GM04504 (cell line): Measurements from ENCODE around the gene GM2A.
"Not testable (repeated sequence)": the region's sequence is repeated elsewhere in the genome, so short reads cannot be mapped to it uniquely, and the experiment has no call there.

Source experiments
- DNase-seq: peaks from one replicate; pipeline ENCODE4 v3.0.0-alpha.2; 2012; ENCODE audit warnings: low read depth

Gene GM2A

DNA sequence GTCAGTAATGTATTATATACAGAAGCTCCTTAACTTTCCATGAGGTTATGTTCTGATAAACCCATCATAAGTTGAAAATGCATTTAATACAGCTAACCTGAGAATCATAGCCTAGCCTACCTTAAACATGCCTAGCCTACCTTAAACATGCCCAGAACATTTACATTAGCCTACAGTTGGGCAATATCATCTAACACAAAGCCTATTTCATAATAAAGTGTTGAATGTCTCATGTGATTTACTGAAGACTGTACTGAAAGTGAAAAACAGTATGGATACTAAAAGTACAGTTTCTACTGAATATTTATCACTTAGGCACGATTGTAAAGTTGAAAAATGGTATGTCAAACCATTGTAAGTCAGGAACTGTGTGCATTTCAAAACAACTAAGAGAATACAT lies 1.6 kb downstream of the GM2A start:
- no peak for DNase-seq

DNA sequence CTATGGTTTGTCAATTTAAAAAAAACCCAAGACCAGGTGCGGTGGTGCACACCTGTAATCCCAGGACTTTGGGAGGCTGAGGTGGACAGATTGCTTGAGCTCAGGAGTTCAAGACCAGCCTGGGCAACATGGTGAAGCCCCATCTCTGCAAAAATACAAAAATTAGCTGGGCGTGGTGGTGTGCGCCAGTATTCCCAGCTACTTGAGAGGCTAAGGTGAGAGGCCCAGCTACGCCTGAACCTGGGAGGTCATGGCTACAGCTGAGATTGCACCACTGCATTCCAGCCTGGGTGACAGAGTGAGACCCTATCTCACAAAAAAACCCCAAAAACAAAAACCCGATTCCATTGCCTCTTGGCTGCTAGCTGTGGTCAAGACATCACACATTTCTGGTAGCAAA lies 2.0 kb downstream of the GM2A start:
- not testable (repeated sequence) for DNase-seq

DNA sequence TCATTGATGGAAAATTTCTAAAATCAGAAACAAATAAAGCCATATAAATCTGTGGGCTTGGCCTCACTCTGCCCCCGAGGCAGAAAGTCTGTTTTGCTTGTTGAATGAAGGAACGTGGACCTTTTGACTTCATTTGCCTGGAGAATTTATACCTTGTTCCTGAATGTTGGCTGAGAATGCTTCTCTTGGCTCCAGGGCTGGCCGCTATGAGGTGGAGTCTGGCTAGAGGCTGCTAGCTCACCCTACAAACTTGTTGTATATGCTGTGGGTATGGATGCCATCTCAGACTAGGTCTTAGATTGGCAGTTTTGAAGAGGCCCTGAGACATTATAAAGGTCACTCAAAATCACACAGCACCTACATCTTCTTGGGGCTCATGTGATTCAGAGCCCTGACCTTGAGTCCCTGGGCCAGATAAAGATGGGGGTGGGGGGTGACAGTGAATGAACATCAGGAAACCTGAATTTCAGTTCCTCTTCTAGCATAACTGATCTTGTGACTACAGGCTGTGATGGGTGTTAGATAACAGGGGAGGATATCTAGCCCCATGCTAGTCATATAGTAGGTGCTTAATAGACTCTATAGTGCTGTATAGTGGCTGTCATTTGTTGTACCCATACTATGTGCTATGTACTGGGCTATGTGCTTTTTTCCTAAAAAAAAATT lies 2.8 kb downstream of the GM2A start:
- no peak for DNase-seq

DNA sequence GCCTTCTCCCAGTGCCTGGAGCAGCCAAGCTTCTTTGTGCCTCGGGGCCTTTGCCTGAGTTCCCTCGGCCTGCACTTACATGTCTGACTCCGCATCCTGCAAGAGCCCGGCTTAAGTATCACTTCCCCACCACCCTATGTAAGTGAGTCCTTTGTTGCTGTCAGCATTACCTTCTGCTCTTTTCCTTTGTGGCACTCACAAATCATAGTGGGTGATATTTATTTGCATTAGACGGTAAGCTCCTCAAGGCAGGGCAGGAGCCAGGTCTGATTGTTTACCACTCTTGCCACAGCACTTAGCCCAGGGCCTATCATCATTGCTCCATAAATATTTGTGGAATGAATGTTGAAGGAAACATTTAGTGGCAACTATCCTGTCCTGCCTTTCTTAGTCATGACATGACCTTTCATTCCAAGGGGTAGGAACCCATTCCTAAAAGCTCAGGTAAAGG lies 4.8 kb downstream of the GM2A start:
- no peak for DNase-seq

DNA sequence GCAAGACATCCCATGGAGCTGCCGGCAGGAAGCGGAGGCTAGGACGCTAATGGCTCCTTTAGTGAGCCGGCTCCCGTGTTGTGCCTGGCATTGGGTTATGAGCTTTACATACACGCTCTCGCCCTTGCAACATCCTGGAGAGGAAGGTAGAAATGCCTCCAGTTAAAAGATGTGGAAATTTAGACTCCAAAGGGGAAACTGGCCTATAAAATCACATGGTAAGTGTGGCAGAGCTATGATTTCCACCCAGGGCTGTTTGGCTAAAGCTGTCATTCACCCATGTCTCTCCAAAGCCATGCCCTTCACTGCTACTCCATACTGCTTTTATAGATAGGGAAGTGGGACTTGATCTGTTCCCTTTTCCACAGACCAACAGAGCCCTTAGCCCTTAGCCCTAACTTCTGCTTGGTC lies 5.2 kb downstream of the GM2A start:
- no peak for DNase-seq

DNA sequence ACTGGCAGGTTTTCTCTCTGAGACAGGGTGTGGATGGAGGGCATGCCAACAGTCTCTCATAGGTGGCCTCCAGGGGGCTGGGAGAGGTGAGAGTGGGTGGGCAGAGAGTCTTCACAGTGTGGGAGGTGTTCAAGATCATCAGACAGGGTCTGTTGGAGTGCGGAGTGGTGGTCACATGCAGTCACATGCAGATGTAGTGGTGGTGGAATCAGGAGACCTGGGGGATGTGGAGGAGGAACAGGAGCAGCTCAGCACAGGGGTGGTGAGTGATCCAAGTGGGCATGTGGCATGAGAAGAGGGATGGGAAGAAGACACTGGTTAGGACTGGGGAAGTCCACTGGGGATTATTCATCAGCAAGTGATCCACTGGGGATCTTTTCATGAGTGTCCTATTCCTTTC lies 5.8 kb downstream of the GM2A start:
- no peak for DNase-seq

DNA sequence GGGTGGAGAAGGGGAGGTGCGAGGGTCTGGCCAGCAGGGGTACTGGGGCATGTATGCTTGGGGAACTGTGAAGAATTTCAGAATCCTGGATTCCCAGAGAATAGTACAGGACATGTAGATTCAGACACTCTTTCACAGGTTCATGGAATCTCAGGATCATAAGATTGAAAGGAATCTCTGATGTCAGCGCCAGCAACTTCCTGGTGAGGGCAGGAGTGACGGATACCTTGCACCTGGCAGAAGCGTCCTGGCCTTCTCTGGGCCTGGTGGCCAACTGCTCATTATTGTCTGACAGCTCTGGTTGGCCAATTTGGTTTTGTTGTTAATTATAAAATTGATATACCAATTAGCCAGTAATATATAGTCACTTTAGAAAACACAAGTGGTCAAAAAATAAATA lies 6.9 kb downstream of the GM2A start:
- DNase-seq = no peak

DNA sequence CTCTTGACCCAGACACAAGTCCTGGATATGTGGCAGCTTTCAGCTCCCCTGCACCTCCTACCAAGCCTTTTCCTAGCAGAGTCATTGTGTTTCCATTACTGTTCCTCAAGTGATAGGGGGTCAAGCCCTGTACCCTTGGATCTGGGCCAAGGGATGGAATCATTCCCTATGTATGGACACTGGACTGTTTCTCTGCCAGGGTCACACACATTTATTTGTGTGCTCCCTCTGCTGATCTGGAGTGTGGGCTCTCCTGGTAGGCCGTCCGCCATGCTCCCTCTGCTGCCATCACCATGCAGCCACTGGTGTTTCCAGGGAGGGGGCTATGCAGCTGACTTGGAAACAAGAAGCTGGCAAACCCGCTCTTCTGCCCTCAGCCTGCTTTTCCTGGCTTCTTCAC lies 9.5 kb downstream of the GM2A start:
- DNase-seq = no peak

DNA sequence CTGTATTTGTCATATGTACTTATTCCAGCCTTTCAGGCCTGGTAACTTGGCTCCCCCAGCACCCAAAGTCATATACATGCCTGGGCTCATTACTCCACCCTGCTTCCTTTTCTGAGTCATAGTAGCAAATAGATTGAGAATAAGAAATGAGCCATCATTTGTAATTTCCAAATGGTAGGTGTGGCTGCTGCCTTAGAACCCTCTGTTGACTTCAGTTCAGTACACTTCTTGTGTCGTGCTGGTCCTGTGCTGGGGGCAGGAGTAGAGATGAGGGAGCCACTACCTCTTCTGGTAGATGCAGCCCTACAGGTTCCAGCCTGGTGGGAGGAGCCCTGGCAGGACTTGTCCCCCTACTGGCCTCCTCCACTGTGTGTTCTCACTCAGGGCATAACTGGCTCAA lies 11.1 kb downstream of the GM2A start:
- DNase-seq = peak; percentile 28

DNA sequence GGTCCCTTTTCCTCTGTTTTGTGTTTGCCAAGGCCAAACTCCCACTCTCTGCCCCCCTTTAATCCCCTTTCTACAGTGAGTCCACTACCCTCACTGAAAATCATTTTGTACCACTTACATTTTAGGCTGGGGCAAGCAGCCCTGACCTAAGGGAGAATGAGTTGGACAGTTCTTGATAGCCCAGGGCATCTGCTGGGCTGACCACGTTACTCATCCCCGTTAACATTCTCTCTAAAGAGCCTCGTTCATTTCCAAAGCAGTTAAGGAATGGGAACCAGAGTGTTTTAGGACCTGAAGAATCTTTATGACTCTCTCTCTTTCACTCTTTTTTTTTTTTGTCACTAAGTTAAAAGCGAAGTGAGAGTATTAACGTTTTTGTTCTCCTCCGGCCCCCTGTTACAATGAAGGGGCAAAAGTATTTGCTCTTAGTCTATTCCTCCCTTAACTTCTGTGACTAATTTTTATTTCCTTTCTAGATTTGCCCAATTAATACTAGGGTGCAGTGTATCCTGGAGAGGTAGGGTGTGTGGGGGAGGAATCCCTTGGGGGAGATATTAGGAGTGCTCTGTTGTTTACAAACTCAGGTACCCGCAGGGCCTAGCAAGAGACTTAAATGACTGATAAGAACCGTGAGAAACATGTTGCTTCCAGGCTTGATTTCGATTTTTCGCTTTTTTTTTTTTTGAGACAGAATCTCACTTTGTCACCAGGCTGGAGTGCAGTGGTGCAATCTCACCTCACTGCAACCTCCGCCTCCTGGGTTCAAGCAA lies 14.7 kb downstream of the GM2A start:
- no peak for DNase-seq

DNA sequence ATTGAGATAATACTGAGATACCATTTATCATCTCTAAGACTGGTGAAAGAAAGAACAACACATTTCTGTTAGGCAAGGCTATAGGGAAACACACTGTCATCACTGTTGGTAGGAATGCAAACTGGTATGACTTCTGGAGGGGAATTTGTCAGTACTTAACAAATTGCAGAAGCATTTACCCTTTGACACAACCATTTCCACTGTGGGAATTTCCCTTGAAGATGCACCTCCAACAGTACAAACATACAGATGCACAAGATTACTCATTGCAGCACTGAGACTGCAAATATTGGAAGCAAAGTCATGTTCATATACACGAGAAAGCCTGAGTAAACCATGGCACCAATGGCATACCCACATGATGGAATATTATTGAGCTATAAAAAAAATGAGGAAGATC lies 17.6 kb downstream of the GM2A start:
- no peak for DNase-seq

DNA sequence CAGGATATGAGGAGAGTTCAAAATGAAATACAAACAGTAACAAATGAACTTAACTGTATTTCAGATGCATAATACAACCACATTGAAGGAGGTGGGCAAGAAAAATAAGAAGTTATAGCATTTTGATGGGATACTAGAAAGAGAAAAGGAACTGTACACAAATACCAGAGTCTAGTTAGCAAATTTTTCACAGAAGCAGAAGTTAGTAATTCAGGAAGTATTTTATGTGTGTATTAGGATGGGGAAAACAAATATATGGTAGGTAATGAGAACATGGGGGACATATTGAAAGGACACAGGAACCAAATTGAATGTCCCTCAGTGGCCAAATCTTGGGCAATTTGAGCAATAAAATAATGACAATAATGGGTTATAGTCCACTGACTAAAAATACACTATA lies 18.4 kb downstream of the GM2A start:
- no peak for DNase-seq

DNA sequence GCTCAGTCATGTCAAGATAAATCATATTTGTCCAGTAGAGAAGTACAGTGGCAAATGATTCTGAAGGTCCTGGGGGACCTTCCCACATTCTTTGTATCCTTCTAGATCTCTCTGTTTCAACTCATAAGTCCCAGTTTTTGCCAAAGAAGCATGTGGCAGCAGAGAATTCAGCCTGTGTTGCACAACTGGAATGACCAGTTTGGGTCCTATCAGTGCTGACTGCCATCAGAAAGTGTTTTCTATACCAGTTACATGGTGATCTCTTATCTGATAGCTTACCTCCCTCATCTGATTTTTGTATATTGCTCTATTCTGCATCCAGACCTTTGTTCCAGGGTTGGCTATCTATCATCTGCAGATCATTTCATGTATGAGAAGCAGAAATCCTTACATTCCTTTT lies 21.7 kb downstream of the GM2A start:
- DNase-seq = no peak

DNA sequence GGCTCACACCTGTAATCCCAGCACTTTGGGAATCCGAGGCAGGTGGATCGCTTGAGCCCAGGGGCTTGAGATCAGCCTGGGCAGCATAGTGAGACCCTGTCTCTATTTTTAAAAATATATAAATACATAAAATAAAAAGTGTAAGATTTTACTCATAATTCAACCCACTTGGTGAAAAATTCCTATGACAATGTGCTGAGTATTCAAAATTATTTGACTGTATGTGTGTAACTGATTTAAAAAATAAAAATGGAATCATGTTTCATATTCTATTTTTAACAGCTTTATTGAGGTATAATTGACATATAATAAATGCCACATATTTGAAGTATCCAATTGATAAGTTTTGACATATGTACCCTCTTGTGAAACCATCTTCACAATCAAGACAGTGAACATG lies 22.8 kb downstream of the GM2A start:
- no peak for DNase-seq

DNA sequence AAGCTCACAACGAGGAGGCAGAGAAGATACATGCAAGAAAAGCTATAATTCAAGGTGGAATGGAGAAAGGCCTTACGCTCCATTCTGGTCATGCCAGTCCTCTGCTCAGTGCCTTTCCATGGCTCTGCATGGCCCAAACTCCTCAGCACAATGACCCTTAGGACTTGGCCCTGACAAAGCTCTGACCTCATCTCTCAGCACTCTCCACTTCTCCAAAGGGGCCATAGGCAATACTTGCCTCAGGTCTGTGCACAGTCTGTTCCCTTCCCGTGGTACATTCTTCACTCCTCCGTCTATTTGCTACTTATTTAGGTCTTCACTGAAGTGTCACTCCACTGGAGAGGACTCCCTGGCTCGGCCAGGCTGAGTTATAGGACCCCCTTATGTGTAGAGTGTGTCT lies 25.9 kb downstream of the GM2A start:
- no peak for DNase-seq

DNA sequence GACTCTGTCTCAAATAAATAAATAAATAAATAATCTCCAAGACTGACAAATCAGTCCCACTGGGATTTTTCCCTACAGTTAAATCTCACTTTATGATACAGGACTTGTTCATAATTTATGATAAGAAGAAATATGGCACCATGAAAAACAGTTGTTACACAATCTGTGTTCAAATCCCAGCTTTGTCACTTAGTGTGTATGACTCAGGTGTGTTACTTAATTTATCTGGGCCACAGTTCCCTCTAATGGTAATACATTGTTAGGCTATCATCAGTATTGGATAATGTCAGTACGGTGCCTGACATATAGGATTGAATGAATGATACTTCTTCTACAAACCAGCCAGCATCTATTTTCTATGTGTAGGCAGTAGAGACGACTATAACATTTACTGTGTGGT lies 27.5 kb downstream of the GM2A start:
- DNase-seq = no peak

DNA sequence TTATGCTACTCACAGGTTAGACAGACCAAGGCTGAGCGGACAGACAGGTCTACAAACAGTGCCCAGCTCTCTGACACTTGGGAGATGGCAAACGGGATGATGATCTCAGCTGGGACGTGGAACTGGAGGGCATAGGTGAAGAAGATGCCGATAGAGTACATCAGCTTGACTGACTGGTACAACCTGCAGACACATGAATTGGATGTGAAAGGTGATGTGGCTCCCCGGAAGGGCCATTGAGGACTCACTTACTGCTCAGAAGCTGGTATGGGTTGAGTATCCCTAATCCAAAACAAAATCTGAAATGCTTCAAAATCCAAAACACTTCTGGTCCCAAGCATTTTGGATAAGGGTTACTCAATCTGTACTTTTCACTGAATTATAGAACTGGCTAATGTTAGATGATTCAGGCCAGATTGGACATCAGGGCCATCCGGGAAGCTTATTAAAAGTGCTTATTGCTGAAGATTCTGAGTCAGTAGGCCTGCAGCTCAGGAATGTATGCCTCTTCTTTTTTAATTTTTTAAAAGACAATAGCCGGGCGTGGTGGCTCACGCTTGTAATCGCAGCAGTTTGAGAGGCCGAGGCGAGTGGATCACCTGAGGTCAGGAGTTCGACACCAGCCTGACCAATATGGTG lies 28.1 kb downstream of the GM2A start:
- no peak for DNase-seq

DNA sequence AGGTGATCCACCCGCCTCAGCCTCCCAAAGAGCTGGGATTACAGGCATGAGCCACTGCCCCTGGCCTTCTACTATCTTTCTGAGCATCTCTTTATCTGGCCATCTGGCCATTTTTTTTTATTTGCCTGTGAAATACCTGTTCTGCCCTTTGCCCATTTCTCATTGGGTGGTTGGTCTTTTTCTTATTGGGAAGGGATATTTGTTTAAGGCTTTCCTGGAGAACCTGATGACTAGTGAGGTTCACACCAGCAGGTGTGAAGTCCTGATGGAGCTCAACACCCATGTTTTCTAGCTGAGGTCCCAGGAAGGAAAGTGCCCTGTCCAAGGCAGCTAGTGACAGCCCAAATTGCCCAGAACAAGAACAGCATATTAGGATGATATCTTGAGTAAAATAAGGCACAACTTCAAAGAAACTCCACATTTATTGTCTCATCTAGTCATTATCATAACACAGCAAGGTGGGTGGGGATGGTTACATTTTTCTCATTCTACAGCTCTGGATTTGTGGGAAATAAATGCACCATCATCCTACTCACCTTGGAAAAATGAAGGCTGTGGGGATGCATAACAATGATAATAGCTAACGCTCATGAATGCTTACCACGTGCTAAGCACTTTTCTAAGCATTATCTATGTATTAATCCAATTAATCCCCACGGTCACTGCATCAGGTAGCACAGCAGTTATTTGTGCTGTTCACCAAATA lies 30.3 kb downstream of the GM2A start:
- no peak for DNase-seq

DNA sequence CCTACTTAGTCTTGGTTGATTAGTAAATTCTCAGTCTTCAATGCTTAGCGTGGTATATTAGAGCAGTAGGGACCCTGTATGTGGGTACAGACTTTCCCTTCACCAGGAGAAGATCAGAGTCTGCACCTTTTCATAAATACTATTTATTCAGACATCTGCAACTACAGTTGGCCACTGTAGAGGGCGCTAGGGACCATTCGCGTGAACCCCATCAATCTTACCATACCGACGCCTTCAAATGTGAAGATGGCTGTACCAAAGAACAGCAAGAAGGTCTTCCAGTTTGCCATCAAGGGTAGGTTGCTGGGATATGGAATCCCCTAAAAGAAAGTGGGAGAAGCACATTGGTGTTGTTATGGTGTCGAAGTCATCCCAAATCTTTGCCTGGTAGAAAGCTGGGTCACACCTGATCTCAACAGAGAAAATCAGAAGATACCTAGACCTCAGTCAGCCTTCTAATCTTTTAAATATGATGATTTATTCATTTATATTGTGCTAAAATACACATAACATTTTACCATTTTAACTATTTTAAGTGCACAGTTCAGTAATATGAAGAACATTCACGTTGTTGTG lies 31.5 kb downstream of the GM2A start:
- no peak for DNase-seq

DNA sequence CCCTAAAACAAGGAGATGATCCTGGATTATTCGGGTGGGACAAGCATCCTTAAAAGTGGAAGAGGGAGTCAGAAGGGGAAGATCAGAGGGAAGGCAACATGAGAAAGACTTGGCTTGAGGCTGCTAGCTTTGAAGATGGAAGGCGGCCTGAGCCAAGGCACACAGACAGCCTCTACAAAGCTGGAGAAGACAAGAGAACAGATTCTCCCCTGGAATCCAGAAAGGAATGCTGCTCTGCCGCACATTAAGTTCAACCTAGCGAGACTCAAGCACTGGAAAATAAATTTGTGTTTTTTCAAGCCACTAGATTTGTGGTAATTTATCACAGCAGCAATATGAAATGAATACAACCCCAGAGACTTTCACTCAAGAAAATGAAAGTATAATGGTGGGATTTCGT lies 32.7 kb downstream of the GM2A start:
- DNase-seq = no peak

DNA sequence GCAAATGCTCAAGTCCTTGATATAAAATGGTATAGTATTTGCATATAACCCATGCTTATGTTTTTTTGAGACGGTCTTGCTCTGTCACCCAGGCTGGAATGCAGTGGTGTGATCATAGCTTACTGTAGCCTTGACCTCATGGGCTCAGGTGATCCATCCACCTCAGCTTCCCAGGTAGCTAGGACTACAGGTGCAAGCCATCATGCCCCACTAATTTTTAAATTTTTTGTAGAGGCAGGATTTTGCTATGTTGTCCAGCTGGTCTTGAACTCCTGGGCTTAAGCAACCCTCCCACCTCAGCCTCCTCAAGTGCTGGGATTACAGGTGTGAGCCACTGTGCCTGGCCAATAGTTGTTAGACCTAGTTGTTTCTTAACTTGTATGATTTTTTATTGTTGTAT lies 33.3 kb downstream of the GM2A start:
- no peak for DNase-seq

DNA sequence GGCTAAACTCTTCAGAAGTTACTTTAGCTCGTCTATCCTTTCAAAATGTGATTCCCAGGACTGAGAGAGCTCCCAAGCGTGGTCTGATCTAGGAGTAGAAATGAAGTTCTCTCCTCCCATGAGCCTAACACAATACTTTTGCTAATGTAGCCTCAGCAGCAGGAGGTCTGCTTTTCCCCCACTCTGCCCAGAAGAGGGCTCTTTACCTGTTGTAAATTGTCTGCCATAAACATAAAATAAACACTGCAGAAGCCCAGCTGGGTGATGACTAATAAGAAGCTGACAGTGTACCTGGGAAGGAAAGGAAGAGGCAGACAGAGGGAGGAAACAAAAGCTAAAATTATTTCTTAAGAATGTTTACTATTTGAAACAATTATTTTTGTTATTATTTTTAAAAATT lies 35.2 kb downstream of the GM2A start:
- no peak for DNase-seq
